ENCODE data around the gene PCDHB4.
"Not testable (repeated sequence)": the region's sequence is repeated elsewhere in the genome, so short reads cannot be mapped to it uniquely, and the experiment has no call there.

GRCh38 chr5:141157901-141158300 is 36.3 kb downstream of the PCDHB4 start:
- TF ChIP-seq, protein P1, sequence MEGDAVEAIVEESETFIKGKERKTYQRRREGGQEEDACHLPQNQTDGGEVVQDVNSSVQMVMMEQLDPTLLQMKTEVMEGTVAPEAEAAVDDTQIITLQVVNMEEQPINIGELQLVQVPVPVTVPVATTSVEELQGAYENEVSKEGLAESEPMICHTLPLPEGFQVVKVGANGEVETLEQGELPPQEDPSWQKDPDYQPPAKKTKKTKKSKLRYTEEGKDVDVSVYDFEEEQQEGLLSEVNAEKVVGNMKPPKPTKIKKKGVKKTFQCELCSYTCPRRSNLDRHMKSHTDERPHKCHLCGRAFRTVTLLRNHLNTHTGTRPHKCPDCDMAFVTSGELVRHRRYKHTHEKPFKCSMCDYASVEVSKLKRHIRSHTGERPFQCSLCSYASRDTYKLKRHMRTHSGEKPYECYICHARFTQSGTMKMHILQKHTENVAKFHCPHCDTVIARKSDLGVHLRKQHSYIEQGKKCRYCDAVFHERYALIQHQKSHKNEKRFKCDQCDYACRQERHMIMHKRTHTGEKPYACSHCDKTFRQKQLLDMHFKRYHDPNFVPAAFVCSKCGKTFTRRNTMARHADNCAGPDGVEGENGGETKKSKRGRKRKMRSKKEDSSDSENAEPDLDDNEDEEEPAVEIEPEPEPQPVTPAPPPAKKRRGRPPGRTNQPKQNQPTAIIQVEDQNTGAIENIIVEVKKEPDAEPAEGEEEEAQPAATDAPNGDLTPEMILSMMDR (IDR thresholded peaks at IDR 0.05; ENCODE audit: low read depth, low read length): not testable (repeated sequence)
- TF ChIP-seq EZH2phosphoT487 (IDR thresholded peaks at IDR 0.05; ENCODE audit: low read depth): not testable (repeated sequence)
